Measurements from ENCODE around the gene OXER1.

GRCh38 chr2:42786561-42787345, 22.8 kb upstream of the OXER1 start:
- no peak for TF ChIP-seq CTCF (conservative IDR thresholded peaks at IDR 0.05)
- no peak for TF ChIP-seq EZH2 (IDR thresholded peaks at IDR 0.05; ENCODE audit: low read depth)
